Superior temporal gyrus (tissue), 1 donor: ENCODE measurements around the gene SCFD2.
A peak's percentile ranks its signal among the peaks of the same experiment; 100 is the strongest.
"Not testable (repeated sequence)": the region's sequence is repeated elsewhere in the genome, so short reads cannot be mapped to it uniquely, and the experiment has no call there.

Experiments
- DNase-seq: peaks from one replicate; pipeline ENCODE4 v3.0.0-alpha.2; 2016; ENCODE audit errors: extremely low spot score

Gene SCFD2

DNA sequence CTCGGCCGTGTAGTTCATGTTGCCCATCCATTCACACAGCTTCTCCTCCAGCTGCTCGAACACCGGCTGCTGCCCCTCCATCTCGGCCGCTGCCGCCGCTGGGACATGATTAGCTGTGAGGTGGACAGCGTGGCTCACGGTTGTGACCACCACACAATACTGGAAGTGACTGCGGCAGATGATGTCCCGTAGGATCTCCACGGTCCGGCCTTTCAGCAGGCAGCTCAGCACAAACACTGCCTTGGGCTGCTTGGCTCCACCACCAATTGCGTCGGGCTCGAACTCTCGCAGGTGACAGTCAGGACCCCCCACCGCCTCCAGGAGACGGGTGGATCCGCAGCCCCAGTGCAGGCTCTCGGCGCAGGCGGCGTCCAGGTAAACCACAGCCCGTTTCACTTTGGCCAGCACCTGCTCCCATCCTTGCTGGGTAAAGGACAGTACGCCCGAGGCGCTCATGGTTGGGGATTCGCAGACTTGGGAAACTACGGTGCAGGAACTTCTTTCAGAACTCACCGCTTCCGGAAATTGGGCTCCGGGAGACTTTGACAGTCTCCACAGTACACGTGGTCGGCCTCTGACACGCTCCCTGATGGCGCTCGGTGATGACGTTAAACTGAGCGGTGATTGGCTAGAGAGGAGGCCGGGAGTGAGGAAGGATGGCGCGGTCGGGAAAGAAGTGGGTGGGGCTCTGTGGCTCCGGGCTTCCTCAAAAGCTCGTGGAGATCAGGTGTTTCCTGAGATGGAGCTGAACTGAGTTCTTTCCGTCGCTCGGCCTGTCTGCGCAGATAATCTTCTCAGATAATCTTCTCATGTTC is at the start of gene SCFD2:
SCFD2 (minus strand) TSS at position 576 of the 815 bp plus-strand sequence.
- DNase-seq, result peak; percentile 99

DNA sequence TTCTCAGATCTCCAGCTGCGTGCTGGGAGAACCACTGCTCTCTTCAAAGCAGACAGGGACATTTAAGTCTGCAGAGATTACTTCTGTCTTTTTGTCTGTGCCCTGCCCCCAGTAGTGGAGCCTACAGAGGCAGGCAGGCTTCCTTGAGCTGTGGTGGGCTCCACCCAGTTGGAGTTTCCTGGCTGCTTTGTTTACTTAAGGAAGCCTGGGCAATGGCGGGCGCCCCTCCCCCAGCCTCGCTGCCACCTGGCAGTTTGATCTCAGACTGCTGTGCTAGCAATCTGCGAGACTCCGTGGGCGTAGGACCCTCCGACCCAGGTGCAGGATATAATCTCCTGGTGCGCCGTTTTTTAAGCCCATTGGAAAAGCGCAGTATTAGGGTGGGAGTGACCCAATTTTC is 43.6 kb upstream of the SCFD2 start:
- not testable (repeated sequence) for DNase-seq

DNA sequence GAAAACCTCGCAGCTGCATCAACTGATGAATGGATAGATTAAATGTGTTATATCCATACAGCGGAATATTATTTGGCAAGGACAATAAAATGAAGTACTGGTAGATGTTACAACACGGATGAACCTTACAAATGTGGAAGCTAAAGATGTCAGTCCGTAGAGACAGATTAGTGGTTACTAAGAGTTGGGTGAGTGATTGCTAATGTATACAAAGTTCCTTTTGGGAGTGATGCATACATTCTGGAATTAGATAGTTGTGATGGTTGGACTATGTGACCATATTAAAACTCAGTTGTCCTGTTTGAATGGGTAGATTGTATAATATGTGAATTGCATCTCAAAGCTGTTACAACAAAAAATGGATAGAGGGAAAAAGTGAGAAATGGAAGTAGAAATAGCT is 14.4 kb upstream of the SCFD2 start:
- no peak for DNase-seq

DNA sequence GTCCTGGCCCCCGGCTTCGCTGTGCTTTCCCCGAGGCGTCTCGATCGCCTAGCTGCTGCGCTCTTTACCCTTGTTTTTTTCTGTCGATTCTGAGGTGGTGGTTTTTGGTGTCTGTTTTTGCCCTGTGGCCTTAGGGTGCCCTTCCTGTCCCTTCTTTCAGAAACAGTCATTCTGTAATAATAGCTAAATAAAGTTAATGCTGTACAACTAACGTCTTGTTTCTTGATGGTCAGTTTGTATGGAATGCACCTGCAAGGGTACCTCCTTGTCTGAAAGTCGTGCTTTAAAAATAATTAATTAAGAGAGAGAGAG is 12.3 kb upstream of the SCFD2 start:
- DNase-seq, result no peak

DNA sequence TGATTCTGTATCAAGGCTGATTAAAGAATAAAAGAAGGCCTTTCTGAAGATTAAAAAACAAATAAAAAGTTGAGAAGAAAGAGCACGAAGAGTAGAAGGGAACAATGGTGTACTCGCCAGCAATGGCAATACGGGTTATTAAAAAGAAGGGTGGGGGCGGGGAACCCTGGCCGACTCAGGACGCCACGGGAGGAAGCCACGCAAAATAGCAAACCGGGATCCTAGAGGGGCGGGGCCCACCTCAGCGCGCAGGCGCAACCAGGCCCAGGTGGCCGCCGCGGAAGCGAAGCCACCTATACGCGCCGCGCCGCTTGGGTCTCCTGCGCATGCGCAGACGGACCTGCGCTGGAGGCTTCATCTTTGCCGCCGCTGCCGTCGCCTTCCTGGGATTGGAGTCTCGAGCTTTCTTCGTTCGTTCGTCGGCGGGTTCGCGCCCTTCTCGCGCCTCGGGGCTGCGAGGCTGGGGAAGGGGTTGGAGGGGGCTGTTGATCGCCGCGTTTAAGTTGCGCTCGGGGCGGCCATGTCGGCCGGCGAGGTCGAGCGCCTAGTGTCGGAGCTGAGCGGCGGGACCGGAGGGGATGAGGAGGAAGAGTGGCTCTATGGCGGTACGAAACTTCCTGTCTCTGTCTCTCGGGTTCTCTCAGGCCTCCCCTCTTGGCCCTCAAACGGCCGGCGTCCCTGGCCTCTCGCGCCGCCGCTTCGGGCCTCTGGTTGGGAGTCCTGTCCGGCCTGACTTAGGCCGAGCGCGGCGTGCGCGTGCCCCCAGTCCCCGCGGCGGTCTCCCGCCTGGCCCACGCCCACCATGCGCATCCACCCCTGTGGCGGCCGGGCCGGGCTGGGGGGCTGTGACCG is 11.7 kb upstream of the SCFD2 start, which contains the start of gene FIP1L1:
FIP1L1 (plus strand) TSS at position 323 of the 852 bp plus-strand sequence; CDS start at position 521, 198 bp downstream.
- peak; percentile 90 for DNase-seq

DNA sequence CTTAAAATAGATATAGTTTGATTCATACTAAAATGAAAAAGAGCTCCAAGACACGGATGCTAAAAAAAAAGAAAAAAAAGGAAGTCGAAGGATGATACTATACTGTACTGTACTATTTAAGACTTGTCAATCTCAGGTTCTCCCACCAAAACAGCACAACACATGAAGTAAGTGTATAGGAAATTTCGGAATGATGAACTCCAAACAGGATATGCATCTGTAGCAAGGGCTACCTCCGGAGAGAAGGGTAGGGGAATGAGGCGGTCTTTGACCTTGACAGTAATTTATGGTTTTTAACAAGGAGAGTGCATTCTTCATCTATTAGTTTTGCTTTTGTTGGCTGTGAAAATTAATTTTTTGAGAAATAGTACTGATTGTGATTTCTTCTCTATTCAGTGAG is 11.0 kb upstream of the SCFD2 start:
- DNase-seq, result no peak

DNA sequence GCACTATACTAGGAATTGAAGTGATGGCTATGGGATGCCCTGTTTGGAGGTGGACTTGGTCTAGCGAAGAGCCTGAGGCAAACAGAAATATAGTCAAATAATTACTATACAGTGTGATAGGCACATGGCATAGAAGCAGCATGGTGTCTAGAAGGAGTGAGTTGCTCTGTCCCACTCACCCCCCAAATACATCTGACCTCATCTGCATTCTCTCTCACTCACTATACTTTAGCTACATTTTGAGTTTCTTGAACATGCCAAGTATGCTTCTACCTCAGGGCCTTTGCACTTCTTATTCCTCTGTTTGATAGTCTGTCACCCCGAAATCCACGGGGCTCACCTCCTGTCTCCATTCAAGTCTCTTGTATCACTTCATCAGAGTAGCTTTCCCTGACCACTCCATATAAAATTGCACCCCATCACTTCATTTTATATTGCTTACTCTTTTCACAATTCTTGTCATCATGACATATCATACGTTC is 9.0 kb upstream of the SCFD2 start:
- DNase-seq, result no peak

DNA sequence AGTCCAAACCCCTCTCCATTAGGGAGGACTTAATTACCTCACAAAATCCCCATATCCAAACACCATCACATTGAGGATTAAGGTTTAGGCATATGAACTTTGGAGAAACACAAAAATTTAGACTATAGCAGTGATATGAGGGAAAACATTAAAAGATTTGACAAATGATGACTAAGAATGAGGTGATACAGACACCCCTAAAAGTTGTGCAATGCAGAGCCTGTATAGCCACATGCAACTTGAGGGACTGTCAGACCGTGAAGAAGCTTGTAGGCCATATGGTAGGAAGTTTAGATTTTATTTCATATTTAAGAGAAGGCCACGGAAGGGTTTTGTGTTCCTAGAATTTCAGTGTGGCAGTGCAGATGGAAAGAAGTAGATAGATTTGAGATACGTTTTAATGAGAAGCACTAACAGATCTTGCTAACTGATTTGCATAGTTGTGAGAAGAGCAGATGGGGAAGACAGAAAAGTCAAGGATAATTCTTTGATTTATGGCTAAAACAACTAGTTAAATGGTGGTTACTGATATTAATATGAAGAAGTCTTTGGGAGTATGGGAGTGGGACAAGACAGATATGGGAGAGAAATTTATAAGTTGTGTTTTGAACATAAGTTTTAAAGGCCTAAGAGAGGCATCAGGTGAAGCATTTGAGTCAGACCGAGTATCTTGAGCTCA is 6.1 kb upstream of the SCFD2 start:
- no peak for DNase-seq

DNA sequence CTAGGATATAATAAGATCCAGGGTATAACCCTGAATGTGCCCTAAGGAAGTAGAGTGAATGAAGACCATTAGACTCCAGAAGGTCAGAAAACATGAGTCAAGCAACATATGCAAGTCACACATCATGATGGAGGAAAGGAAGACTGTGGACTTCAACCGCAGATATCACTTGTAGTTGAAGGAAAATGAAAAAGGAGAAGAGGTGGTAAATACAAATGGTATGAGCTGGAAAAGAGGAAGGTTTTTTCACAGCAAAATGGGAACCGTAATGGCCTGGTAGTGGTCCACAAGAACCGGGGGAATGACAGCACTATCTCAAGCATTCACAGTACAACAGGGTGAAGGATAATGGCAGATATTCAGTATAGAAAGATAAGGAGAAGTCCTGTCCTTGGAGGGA is 5.2 kb upstream of the SCFD2 start:
- no peak for DNase-seq

DNA sequence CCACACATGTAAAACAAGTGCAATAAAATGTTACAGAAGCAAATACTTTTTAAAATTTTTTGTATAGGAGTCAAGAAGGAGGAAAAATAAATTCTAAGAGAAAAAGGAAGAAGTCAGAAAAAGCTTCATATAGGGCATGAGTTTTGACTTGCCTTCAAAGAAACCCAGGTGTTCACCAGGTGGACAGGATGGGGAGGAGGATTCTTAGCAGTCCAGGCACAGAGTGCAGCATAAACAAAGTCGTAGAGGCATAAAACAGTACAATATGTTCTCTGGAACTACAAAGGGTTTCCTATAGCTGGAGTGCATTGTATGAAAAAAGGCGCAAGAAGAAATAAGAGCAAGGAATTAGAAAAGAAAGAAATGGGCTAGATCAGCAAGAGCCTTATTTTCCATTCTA is 1.9 kb upstream of the SCFD2 start:
- DNase-seq, result no peak

DNA sequence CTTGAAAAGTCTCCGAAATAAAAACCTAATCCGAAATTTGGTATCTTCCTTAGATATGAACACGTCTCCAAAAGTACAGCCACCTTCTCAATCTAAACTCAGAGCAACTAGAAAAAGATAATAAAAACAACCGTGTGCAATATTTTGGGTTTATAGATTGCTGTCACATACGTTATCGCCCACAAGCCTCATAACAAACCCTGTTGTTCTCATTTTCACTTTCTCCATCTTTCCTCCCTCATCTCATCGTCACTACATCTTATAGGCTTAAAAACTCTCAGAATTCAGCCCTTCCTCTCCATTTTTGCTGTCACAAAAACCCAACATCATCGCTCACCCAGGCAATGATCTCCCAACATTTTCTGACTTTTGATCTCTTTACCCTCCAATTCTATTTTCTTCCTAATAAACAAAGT is 448 bp upstream of the SCFD2 start:
- DNase-seq, result no peak

DNA sequence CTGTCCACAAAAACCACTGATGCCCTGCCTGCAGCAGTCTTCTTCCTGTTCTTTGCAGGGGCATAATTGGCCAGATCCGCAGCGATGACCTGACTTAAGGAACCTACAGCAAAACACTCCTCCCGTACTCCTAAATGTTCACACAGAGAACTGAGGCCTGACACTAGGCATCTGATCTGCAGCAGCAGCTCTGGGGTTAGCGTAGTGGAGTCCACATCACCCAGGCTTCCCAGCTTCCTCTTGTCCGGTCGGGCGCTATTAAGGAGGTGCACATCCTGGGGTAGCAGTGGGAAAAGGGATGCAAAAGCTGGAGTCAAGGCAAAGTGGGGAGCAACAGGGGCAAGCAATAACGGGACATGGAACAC is 758 bp downstream of the SCFD2 start:
- no peak for DNase-seq

DNA sequence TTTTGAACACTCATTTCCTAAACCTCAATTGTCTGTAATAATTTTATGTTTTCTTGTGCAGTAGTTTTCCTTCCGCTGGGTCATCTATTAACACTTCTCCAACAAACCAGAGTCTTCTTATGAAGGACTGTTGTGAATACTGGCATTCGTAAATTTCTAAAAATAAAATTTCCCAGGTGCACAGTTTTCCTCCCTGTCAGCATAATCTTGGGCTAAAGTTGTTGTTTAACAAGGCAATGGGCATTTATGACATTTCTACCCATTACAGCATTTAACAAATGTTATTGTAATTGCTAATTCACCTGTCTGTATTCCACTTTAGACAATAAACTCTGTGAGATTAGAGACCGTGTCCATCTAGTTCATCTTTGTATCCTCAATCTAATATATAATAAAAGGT is 1.2 kb downstream of the SCFD2 start:
- no peak for DNase-seq

DNA sequence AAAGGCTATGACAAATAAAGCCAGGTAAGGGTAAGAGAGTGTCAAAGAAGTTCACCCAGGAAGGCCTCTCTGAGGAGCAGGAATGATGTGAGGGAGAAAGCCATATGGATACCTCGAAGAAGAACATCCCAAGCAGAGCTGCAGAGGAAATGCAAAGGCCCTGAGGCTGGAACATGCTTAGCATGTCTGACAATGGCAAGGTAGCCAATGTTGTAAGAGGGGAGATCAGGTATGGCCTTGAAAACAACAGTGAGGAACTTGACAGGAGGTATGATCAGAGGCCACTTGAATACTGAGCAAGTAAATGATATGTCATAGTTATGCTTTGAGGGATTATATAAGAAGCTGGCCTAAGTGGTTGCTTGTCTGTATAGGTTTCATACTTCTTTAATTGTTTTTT is 3.8 kb downstream of the SCFD2 start:
- no peak for DNase-seq

DNA sequence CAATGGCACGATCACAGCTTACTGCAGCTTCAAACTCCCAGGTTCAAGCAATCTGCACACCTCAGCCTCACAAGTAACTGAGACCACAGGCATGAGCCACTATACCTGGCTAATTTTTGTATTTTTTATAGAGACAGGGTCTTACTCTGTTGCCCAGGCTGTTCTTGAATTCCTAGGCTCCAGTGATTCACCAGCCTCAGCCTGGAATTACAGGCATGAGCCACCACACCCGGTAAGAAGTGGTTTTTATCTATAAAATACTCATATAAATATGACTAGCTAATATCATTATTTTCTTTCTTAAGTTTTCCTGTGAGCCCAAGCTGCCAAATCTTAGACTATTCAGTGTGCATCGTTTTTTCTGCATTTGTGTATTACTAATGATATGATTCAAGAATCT is 4.4 kb downstream of the SCFD2 start:
- DNase-seq, result no peak

DNA sequence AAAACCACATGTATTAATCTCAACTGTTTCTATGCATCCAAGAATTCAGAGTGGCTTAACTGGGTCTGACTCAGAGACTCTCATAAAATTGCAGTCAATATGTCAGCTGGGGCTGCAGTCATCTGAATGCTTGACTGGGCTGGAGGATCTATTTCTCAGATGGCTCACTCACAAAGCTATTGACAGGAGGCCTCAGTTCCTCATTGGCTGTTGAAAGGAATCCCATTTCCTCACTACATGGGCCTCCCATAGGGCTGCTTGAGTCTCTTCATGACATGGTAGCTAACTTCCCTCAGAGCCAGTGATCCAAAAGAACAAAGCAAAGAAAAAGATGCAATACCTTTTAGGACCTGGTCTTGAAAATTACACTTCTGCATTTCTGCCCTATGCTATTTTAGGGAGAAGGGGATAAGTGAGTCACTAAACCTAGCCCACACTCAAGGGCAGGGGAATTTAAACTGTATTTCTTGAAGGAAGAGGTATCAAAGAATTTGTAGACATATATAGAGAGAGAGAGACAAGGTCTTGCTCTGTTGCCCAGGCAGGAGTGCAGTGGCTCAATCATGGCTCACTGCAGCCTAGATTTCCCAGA is 9.8 kb downstream of the SCFD2 start:
- no peak for DNase-seq

DNA sequence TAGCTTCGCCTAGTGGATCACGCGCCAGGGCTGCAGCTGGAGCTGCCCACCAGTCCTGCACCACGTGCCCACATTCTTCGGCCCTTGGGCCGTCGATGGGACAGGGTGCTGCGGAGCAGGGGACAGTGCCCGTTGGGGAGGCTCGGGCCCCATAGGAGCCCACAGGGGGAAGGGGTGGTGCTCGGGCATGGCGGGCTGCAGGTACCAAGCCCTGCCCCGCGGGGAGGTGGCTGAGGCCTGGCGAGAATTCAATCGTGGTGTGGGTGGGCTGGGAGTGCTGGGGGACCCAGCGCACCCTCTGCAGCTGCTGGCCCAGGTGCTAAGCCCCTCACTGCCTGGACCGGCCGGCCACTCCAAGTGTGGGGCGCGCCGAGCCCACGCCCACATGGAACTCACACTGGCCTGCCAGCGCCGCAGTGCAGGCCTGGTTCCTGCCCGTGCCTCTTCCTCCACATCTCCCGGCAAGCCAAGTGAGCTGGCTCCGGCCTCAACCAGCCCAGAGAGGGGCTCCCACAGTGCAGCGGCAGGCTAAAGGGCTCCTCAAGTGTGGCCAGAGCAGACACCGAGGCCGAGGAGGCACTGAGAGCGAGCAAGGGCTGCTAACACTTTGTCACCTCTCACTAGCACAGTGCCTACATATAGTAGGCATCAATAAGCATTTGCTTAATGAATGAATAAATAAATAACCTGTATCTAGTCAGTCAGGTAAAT is 11.7 kb downstream of the SCFD2 start:
- no peak for DNase-seq

DNA sequence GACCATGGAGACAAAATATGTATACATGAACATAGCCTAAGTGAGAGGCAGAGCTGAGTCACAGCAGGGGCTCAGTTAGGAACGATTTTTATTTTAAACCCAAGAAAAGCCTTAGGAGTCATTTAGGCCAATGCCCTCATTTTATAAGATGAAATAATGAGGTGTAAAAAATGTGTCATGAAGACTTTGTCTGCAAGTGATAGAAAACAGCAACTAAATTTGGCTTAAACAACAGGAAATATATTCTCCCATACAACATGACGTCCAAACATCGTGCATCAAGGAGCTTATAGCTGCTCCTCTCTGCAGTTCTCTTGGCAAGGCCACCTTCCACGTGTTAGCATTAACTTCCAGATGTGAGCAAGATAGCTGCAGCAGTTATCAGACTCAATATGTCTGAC is 16.8 kb downstream of the SCFD2 start:
- DNase-seq, result no peak

DNA sequence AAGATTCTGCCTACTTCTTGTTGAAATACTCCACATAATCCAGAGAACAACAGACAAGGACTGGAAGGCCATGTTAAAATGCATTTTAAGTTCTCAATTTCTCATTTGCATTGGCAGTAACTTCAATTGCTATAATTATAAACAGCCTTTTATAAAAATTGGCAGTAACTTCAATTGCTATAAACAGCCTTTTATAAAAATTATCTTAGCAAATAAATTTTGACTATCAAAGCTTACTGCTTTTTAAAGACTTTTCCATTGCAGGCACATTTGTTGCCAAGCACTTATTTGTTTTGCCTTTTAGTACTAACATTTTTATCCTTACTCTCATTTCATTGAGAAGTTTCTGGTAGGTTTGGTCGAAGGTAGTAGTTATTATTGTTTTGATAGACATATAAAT is 17.8 kb downstream of the SCFD2 start:
- DNase-seq, result no peak

DNA sequence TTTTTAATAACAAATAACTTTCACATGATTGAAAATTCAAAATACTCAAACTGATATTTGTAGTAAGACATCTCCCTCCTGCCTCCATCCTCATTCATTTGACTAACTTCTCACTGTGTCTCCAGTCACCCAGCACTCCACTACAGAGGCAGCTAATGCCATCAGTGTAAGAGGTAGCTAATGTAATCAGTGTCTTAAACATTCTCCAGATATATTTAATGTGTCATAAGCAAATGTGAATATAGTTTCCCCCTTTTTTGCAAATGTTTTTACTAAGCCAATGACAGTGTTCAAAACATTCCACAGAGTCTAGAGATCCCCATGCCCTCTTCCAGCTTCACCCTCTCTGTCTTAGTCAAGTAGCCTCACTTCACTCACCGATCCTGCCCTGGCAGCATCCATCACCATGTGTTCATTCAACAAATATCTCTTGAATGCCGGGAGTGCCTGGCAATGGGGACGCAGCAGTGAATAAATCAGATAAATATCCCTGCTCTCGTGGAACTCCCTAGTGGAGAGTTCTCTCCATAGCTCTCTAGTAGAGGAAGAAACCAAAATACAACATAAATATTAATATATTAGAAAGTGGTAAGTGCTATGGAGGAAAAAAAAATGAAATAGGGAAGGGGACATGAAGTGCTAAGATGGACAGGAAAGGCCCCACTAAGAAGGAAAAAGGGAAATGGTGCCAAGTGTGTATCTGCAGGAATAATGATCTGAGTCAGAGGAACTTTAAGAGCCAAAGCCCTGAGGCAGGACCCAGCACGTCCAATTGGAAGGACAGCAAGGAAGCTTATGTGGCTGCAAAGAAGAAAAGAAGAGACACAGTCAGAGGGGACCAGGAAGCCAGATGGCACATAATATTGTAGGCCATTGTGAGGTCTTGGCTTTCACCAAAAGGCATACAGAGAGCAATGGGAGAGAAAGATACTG is 18.7 kb downstream of the SCFD2 start:
- DNase-seq, result no peak
